Upper lobe of right lung (tissue), 1 donor: ENCODE results near the gene TCF7L2. TPM values are rescaled to one million over a fixed set of nuclear protein-coding genes. Genes with fewer than 3 reads are reported as not detected.
A peak's percentile ranks its signal among the peaks of the same experiment; 100 is the strongest.

Experiments used
- ATAC-seq: fragments of 200-7000 bp; cut with Tn5 transposase; one replicate; pipeline ENCODE4 v1.9.1; 2020; ENCODE audit warnings: mild to moderate bottlenecking, moderate library complexity
- DNase-seq: peaks from one replicate; pipeline ENCODE4 v3.0.0-alpha.2; 2020
- H3K27ac ChIP-seq: fragments of 200-600 bp; one replicate; pipeline ENCODE4 v1.8.0; 2022
- H3K27me3 ChIP-seq: fragments of 200-600 bp; one replicate; pipeline ENCODE4 v1.8.0; 2022; ENCODE audit warnings: mild to moderate bottlenecking
- H3K36me3 ChIP-seq: fragments of 200-600 bp; one replicate; pipeline ENCODE4 v1.8.0; 2022
- H3K4me1 ChIP-seq: fragments of 200-600 bp; one replicate; pipeline ENCODE4 v1.8.0; 2022
- H3K4me3 ChIP-seq: fragments of 200-600 bp; one replicate; pipeline ENCODE4 v1.8.0; 2022; ENCODE audit warnings: mild to moderate bottlenecking
- H3K9me3 ChIP-seq: fragments of 200-600 bp; one replicate; pipeline ENCODE4 v1.8.0; 2022
- CTCF ChIP-seq: fragments of 200-600 bp; IDR thresholded peaks from one replicate; pipeline ENCODE4 v1.8.0; 2022; ENCODE audit warnings: antibody characterized with exemption
- intact Hi-C: fragments of 100-400 bp; cut with DNase I; formaldehyde crosslinking; loops from one replicate; pipeline ENCODE4 v1.11.0; 2022
- total RNA-seq: library from RNA; stranded (reverse); fragmentation: NEBNext Ultra II Directional; extraction: Animal tissue kit (Norgen Biotek cat#: 25700); gene quantifications from one replicate; pipeline ENCODE4 v1.2.1, GENCODE V29; 2021
- donor health status: DM: no; HTN: yes; CAD: no; lungs with severe emphysema.

Gene TCF7L2
- total RNA-seq, 1 donor from 2014 or later = 47.4 TPM

DNA sequence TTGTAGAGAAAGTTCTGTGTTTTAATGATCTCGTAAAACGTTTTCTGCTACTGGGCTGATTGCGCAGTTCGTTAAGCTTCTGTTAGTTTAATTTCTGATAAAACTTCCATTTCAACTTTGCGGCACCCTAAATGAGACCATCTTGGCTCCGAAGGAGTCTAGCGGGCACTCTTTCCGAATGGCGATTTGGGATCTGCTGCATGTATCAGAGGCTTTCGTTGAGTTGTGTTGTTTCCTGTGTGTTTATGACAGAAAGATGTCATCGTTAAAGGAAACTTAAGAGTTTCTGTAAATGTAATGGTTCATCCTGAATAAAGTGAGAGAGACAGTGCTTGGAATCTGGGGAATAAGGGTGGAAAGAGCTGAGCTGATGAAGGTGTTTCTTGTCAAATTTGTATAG is 174.7 kb downstream of the TCF7L2 start:
- Histone ChIP-seq H3K27me3 (no peaks in the 10 kb centered on the region), H3K27ac (no peak overlapping the region), H3K4me3 (no peak overlapping the region), H3K9me3 (no peaks in the 10 kb centered on the region), H3K36me3 (no peaks in the 10 kb centered on the region), H3K4me1 (peaks cover 11% of the 10 kb centered on the region)
- intact Hi-C loops = no loop called here
- DNase-seq = no peak
- no peak for ATAC-seq
- no peak for TF ChIP-seq CTCF

DNA sequence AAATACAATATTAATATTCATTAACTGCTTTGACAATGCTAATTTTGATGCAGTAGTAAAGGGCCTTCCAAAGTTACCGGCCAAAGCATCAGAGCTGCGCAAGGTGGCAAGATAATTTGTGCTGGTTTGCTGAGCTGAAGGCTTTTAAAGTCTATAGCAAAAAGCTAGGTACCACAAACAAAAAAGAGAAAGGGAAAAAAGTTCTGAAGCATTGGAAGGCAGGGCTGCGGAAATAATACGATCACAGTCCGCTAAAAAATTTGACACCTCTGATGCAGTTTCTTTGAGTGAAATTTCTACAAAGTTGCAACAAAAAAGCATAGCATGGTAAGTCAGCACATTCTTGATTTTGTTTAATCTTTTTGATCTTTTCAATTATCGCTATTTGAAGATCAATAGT is 175.6 kb downstream of the TCF7L2 start:
- H3K4me3 ChIP-seq = no peak overlapping the region
- TF ChIP-seq CTCF = no peak
- intact Hi-C loops = no loop called here
- H3K27me3 ChIP-seq = no peaks in the 10 kb centered on the region
- H3K36me3 ChIP-seq = no peaks in the 10 kb centered on the region
- no peak for ATAC-seq
- peaks cover 11% of the 10 kb centered on the region for H3K4me1 ChIP-seq
- DNase-seq = no peak
- no peak overlapping the region for H3K27ac ChIP-seq
- no peaks in the 10 kb centered on the region for H3K9me3 ChIP-seq

DNA sequence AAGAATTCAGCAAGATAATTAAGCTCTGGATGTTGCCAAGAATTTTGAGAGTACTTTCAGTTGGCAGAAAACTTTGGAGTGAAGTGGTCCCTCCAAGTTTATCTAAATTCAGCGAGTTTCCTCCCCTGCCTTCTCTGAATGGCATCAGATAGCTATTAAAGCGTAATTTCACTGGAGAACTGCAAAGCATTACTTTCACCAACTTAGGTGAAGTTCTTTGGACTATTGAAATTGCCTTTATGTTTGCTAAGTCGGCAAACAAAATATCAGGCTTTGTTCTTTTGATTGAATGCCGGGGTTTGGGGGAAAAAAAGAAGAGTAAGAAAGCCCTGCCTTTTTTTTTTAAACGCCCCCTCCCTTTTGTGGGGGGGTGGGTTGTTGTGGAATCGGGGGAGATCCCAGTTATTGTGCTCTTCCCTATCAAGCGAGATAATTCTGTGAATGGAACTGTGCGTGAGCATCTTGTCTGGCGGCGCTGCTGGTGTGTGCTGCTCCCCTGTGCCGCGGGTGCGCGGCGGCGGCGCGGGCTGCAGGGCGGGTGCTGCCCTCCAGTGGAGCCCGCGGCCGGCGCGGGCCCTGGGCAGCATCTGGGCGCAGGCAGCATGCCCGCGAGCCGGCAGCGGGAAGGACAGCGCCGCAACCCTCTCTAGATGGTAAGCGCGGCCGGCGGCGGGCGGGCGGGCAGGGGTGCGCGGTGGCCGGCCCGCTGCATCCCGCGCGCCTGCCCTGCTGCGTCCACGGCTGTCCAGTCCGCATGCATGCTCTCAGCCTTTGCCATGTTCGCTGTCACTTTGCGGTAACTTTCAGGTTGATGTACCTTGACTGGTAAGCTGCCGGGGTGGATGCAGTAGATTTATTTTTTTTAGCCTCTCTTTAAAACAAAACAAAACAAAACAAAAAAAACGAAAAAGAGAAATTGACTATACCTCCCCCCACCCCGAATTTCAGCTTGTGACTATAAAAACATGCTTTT is 176.5 kb downstream of the TCF7L2 start:
- H3K27me3 ChIP-seq = no peaks in the 10 kb centered on the region
- peak; percentile 71 for TF ChIP-seq CTCF
- peak overlapping the region; percentile 27 for H3K4me3 ChIP-seq
- DNase-seq (peak; percentile 86), ATAC-seq (peak; percentile 100)
- intact Hi-C loops = no loop called here
- no peaks in the 10 kb centered on the region for H3K36me3 ChIP-seq
- no peak overlapping the region for H3K27ac ChIP-seq
- peaks cover 9% of the 10 kb centered on the region for H3K4me1 ChIP-seq
- H3K9me3 ChIP-seq = no peaks in the 10 kb centered on the region

DNA sequence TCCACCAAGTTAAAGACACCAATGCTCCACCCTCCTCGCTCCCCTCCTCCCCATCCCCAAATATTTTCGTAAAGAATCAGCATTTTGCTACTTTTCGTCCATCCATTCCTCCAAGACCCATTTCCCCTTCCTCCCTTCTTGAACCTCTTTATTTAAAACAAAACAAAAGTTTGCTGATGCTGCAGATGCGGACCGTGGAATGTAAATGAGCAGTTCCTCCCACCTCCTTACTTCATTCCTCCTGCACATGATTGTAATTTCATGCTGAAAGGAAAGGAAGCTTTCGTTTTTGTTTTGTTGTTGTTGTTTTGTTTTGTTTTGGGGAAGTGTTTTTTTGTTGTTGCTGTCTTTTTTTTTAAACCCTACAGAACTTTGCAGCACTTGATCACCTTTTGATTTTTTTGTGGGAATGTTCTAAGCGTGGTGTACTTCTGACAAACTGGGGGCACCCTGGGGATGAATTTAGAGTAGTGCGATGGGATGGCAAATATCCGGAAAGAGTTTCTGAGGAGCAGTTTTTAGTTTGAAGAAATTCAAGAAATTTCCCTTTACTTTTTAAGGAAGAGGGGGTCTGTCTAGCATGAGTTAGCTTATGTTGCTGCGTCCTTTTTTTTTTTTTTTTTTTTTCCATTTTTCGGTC is 177.3 kb downstream of the TCF7L2 start:
- Histone ChIP-seq H3K4me3 (no peak overlapping the region), H3K27me3 (no peaks in the 10 kb centered on the region), H3K4me1 (peaks cover 17% of the 10 kb centered on the region), H3K9me3 (no peaks in the 10 kb centered on the region), H3K27ac (no peak overlapping the region), H3K36me3 (no peaks in the 10 kb centered on the region)
- intact Hi-C loops = no loop called here
- ATAC-seq (no peak), DNase-seq (no peak)
- TF ChIP-seq CTCF = no peak

GRCh38 chr10:113127901-113128283 is 177.8 kb downstream of the TCF7L2 start:
- no peak for ATAC-seq

More at GRCh38 chr10:113127901-113128283, 177.8 kb downstream of the TCF7L2 start:
- intact Hi-C loops = no loop called here
- Histone ChIP-seq H3K9me3 (no peaks in the 10 kb centered on the region), H3K27me3 (no peaks in the 10 kb centered on the region), H3K27ac (no peak overlapping the region), H3K4me1 (peaks cover 23% of the 10 kb centered on the region), H3K36me3 (no peaks in the 10 kb centered on the region), H3K4me3 (no peak overlapping the region)
- no peak for TF ChIP-seq CTCF
- no peak for DNase-seq
